ENCODE results near the gene GDF7.

DNA sequence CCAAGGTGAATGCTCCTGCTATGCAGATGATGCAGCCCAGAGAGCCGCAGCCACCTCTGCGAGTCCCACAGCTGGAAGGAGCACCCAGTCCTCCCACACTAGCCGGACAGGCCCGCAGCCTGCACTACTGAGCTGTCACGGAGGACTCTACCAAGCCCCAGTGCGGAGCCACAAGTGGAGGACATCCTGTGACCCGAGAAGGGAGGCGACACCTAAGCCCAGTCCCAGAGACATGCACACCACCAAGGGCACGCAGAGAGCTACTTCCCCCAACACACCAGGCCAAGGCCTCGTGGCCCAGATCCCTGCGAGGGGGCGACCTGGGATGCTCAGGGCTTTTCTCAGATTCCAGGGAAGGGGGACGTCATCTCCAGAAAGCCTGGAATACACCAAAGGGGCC, 28.9 kb upstream of the GDF7 start:
- TF ChIP-seq EZH2 (IDR thresholded peaks at IDR 0.05; ENCODE audit: borderline replicate concordance) (no peak), CTCF (IDR thresholded peaks at IDR 0.05; ENCODE audit: poor library complexity) (no peak), EZH2phosphoT487 (IDR thresholded peaks at IDR 0.05; ENCODE audit: low read depth, severe bottlenecking, unreplicated experiment) (no peak)

Data from hepatocyte (in vitro differentiated cells).